ENCODE measurements around the gene CHST8. TPM values are rescaled to one million over a fixed set of nuclear protein-coding genes. Genes with fewer than 3 reads are reported as not detected.
A peak's percentile ranks its signal among the peaks of the same experiment; 100 is the strongest.

The CHST8 gene
- total RNA-seq, 1 donor from 2014 or later = not detected

DNA sequence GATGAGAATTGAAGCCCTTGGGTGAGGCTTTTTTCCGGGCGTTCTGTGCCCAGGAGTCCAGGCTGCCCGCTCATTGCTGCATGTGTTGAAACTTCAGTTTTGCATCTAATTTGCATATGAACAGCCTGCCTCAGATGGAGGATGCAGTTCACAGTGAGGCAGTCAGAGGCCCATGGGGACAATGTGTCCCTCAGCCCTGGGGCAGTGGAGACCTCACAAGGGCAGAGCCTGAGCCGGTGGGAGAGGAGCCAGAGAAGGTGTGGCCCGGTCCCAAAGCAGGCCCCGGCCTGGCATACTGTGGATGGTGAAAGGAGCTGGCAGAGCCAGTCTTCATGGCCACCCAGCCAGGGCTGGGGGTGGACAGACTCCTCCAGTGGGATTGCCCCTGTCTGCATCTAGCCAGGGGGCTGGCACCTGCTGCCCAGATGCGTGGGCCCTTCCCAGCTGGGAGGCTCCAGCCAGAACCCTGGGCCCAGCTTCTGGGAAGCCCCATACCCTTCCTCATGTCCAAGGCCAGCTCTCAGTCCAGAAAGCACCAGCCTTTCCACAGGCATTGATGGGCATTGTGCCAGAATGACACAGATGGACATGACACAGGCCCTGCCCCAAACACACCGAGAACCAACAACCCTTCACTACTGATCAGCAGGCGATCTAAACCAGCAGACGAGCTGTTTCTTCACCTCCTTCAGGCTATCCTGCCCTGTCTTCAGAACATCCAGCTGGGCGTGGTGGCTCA lies 142.0 kb downstream of the CHST8 start:
- no peak for DNase-seq (ENCODE audit: low read depth)

GRCh38 chr19:33766623-33767022 lies 144.9 kb downstream of the CHST8 start:
- no peak for TF ChIP-seq CTCF (IDR thresholded peaks at IDR 0.05; ENCODE audit: insufficient read depth, low read length, poor library complexity, severe bottlenecking)
- no peak for DNase-seq (ENCODE audit: low read depth)
- Histone ChIP-seq H3K36me3 (ENCODE audit: control insufficient read depth, insufficient read depth, low read length) (no peaks in the 10 kb centered on the region), H3K27me3 (ENCODE audit: control insufficient read depth, insufficient read depth, low read length) (peaks cover 3% of the 10 kb centered on the region), H3K4me3 (ENCODE audit: low read depth, low read length) (no peak overlapping the region)

More for the DNA sequence above, 142.0 kb downstream of the CHST8 start:
- H3K27me3 ChIP-seq (ENCODE audit: control insufficient read depth, insufficient read depth, low read length) = no peaks in the 10 kb centered on the region
- no peak overlapping the region for H3K4me3 ChIP-seq (ENCODE audit: low read depth, low read length)
- H3K36me3 ChIP-seq (ENCODE audit: control insufficient read depth, insufficient read depth, low read length) = no peaks in the 10 kb centered on the region
- TF ChIP-seq CTCF (IDR thresholded peaks at IDR 0.05; ENCODE audit: insufficient read depth, low read length, poor library complexity, severe bottlenecking) = no peak

GRCh38 chr19:33767898-33768413 lies 146.2 kb downstream of the CHST8 start:
- peaks cover 5% of the 10 kb centered on the region for H3K27me3 ChIP-seq (ENCODE audit: control insufficient read depth, insufficient read depth, low read length)
- no peak overlapping the region for H3K4me3 ChIP-seq (ENCODE audit: low read depth, low read length)
- no peaks in the 10 kb centered on the region for H3K36me3 ChIP-seq (ENCODE audit: control insufficient read depth, insufficient read depth, low read length)
- DNase-seq (ENCODE audit: low read depth) = no peak
- peak; percentile 32 for TF ChIP-seq CTCF (IDR thresholded peaks at IDR 0.05; ENCODE audit: insufficient read depth, low read length, poor library complexity, severe bottlenecking)

DNA sequence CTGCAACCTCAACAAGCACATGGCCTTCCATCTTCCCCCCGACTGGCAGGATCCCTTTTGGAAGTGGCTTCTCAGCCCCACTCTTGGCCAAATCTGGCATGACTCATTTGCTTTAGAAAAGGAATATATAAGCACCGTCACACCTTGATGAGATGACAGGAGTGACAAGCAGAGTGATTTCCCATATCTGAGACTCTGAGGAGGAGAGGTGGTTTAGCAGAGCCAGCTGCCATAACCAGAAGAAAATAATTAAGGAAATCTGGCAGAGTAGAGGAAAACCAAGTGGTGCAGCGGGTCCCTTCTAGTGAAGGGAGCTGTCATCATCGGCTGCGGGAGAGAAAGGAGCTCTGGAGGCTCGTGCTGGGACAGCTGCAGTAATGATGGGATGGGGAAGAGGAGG lies 147.5 kb downstream of the CHST8 start:
- TF ChIP-seq CTCF (IDR thresholded peaks at IDR 0.05; ENCODE audit: insufficient read depth, low read length, poor library complexity, severe bottlenecking) = no peak
- DNase-seq (ENCODE audit: low read depth) = no peak
- no peaks in the 10 kb centered on the region for H3K36me3 ChIP-seq (ENCODE audit: control insufficient read depth, insufficient read depth, low read length)
- H3K27me3 ChIP-seq (ENCODE audit: control insufficient read depth, insufficient read depth, low read length) = peaks cover 5% of the 10 kb centered on the region
- H3K4me3 ChIP-seq (ENCODE audit: low read depth, low read length) = no peak overlapping the region

- no peak for DNase-seq (ENCODE audit: low read depth)
- Histone ChIP-seq H3K27me3 (ENCODE audit: control insufficient read depth, insufficient read depth, low read length) (peaks cover 6% of the 10 kb centered on the region), H3K36me3 (ENCODE audit: control insufficient read depth, insufficient read depth, low read length) (no peaks in the 10 kb centered on the region), H3K4me3 (ENCODE audit: low read depth, low read length) (no peak overlapping the region)
- no peak for TF ChIP-seq CTCF (IDR thresholded peaks at IDR 0.05; ENCODE audit: insufficient read depth, low read length, poor library complexity, severe bottlenecking)
Measured at GRCh38 chr19:33770107-33770506, 148.4 kb downstream of the CHST8 start.

Data from kidney epithelial cell (primary cell).